PFSK-1 (cell line): Measurements from ENCODE around the gene NT5C3B.

Source experiments
- POLR2AphosphoS5 ChIP-seq: IDR thresholded peaks from 2 replicates; pipeline ENCODE4 v1.6.1; 2012; ENCODE audit warnings: low read depth, mild to moderate bottlenecking, control low read depth, low read length, moderate library complexity
- REST ChIP-seq, 2 experiments: IDR thresholded peaks; 2 replicates each; pipeline versions ENCODE4 v1.6.1 to v1.8.0; 2011 to 2012; ENCODE audit warnings: low read depth in 2 of 2, low read length in 2 of 2, control low read depth in 1 of 2, inconsistent platforms in 1 of 2, mild to moderate bottlenecking in 1 of 2, moderate library complexity in 1 of 2; ENCODE audit not compliant: insufficient read depth in 1 of 2
- SIN3A ChIP-seq: IDR thresholded peaks from 2 replicates; pipeline ENCODE4 v1.6.1; 2012; ENCODE audit warnings: mild to moderate bottlenecking, low read length, moderate library complexity, borderline replicate concordance; ENCODE audit not compliant: insufficient read depth
- TAF1 ChIP-seq: IDR thresholded peaks from 2 replicates; pipeline ENCODE4 v1.6.1; 2012; ENCODE audit warnings: low read length, control low read depth, borderline replicate concordance; ENCODE audit not compliant: insufficient read depth

GRCh38 chr17:41793784-41794539, 42.1 kb downstream of the NT5C3B start:
- no peak for TF ChIP-seq SIN3A
- no peak for TF ChIP-seq TAF1
- no peak for TF ChIP-seq REST (IDR thresholded peaks at IDR 0.05; ENCODE audit: insufficient read depth in 1 of 2, low read depth in 2 of 2, low read length in 2 of 2)
- TF ChIP-seq POLR2AphosphoS5 = no peak
